Stimulated activated naive CD8-positive, alpha-beta T cell treated with anti-CD3 and anti-CD28 coated beads, Interleukin-15, Interleukin-2, amounts not matched to agents 100 U/mL and 50 U/mL, for 24 hours (primary cell): ENCODE data around the gene MUSTN1.

Experiments
- ATAC-seq: fragments of 150-1000 bp; cut with Tn5 transposase; one replicate; pipeline ENCODE4 v1.10.0; 2021
- DNase-seq: peaks from one replicate; pipeline ENCODE4 v3.0.0; 2021

The MUSTN1 gene

DNA sequence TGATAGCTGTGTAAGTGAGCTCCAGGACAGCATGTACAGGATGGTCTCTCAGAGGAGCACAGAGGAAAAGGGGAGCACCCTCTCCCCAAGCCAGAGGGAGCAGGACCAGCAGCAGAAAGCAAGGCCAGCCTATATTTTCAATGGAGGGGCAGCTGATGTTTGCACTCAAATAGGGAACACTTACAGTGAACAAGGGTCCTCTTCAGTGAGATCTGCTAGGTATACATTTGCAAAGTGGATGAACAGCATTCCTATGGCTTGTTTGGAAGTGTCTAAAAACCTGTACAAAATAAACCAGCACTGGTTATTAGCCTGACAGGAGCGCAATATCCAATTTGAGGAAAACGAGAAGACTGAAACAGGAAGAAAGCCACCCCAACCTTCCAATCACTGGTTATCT lies 17.6 kb upstream of the MUSTN1 start:
- ATAC-seq (no peak), DNase-seq (no peak)

DNA sequence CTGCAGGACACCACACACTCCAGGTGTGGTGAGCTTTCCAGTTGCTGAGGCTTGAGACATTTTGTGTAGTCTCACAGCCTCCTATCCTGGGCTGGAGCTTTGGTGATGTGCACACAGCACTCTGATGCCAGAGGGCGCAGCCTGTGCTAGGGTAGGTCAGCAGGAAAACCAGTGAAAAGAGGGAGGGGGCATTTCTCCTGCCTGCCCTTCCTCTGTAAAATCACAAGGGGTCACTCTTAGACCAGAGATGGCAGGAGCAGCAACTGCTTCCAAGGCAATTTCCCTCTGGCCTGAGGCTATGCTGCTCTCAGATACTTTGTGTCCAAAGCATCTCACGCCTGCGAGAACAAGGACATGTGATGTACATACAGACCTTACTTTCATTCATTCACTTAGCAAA lies 16.5 kb upstream of the MUSTN1 start:
- peak; percentile 67 for ATAC-seq

DNA sequence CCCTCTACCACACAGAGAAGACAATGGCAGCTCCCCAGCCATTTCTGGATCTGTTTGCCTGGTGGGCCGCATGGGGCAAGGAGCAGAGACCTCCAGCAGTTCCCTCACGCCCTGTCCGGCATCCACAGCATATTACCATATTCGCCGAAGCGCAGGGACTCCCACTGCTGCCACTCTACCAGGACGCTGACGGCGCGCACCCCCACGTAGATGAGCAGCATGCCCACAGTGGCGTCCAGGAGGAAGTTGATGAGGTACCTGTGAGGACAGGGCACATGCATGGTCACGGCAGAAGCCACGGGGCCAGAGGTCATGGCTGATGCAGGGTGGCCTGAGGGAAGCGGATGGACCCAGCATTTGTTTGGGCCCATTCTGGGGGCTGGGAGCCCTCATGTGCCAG lies 14.8 kb upstream of the MUSTN1 start:
- DNase-seq (no peak), ATAC-seq (no peak)

More for the DNA sequence above, 16.5 kb upstream of the MUSTN1 start:
- DNase-seq: peak; percentile 7

DNA sequence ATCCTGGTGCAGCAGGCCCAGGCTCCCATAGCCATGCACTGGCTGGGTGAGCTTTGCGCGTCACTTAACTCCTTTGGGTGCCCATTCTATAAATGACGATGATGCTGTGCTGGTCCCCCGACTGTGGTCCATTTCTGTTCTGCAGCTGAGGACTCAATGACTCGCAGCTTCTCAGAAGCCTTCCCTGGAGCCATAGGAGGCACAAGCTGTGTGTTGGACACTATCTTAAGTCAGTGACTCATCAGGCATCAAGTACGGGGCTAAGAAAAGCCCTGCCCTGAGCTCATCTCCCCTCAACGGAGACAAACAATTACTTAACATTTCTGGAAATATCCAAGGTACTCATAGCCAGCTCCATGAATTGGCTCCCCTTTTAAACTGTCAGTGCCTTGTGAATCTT lies 13.8 kb upstream of the MUSTN1 start:
- no peak for DNase-seq
- ATAC-seq: no peak

DNA sequence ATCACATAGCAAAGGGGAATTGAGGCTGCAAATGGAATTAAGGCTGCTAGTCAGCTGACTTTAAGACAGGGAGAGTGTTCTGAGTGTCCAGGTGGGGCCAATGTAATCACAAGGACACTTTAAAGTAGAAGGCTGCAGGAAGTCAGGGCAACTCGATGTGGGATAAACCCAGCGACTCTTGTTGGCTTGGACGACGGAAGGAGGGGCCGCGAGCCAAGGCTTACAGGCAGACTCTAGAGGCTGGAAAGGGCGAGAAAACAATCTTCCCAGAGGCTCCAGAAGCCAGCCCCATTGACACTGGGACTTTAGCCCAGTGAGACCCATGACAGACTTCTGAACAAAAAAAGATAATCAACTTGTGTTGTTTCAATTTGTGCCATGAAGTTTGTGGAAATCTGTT lies 12.9 kb upstream of the MUSTN1 start:
- ATAC-seq: no peak
- no peak for DNase-seq

DNA sequence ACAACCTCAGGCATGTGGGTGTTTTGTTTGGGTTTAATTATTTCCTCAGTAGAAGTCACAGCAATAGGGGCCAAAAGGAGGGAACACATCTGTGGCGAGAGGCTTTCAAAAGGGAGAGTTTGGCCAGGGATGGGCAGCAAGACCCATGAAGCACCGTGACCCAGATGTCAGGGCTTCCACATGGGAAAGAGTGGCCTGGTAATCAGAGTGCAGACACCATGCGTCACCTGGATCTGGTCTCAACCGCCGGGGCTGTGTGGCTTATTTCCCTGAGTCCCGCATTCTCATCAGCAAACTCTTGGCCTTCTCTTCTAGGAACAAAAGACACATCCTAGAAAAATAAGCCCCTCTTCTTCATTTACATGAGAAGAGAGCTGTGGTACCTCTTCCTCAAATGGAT lies 12.4 kb upstream of the MUSTN1 start:
- no peak for ATAC-seq
- DNase-seq: no peak

DNA sequence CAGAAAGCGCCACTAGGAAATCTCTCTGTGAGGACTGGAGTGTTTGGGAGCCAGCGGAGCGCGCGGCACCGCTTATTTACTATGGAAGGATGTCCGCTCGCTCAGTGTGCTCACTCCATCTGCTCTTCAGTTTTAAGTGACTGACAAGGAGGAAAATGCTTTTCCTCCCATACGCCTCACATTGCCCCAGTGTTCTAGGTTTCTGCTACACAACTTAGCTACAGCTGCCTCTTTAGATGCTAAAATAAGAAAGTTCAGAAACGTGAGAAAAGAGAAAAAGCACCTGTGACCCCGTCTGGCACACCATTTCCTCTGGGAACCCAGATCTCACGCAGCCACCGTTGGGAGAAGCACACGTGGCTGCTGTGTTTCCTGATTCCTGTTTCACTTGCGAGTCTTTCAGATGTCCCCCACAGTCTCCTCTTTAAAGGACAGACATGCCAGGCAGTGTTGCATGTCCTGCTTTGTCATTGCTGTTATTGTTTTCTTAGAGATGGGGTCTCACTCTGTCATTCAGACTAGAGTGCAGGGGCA lies 11.7 kb upstream of the MUSTN1 start:
- DNase-seq: no peak

DNA sequence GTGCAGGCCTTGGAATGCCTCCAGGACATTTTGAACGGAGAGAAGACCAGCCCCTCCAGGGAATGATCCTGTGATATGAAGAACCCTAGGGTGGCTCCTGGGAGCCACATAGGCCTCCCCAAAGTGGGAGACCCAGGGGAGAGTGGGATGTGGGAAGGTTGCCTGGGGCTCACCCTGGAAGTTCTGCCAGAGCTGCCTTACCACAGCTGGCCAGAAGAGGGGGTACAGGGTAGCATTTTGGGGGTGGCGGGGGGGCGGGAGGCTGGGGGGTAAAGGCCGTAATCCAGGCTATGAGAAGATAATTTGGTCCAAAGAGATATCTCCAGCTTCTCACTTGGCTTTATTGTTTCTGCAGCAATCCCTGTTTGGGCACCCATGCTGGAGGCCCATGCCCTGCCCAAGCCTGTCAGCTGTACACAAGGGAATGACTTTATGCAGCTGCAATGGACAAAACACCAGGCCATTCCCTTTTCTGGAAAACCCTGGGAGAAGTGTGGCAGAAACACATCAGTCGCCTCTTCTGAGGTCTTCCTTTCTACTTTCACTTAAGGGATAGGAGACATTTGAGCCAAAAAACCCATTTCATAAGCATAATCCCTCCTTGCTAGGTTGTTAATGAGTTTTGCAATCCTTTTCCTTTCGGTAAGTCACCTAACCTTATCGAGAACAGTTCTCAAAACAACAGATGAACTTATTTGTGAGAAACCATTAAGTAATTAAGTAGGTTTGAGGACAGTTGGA lies 11.0 kb upstream of the MUSTN1 start:
- no peak for ATAC-seq
- peak; percentile 49 for DNase-seq

More for the DNA sequence above, 11.7 kb upstream of the MUSTN1 start:
- no peak for ATAC-seq

DNA sequence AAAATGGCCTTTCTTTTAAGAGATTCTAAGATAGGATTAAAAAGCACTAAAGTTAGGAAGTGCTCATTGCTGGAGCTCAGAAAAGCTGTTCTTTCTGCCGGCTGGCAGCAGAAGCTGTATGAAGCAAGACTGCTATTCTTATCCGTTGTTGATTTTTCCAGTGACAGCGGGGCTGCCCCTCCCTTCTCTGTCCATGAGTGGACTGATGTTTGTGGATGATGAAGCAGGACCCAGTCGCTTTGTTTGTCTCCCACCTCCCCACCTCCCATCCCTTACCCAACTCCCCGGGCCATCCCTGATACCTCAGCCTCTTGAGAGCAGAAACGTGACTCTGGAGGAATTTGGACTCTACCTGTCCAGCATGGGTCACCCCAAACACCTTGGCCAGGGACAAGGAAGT lies 10.3 kb upstream of the MUSTN1 start:
- DNase-seq: no peak

DNA sequence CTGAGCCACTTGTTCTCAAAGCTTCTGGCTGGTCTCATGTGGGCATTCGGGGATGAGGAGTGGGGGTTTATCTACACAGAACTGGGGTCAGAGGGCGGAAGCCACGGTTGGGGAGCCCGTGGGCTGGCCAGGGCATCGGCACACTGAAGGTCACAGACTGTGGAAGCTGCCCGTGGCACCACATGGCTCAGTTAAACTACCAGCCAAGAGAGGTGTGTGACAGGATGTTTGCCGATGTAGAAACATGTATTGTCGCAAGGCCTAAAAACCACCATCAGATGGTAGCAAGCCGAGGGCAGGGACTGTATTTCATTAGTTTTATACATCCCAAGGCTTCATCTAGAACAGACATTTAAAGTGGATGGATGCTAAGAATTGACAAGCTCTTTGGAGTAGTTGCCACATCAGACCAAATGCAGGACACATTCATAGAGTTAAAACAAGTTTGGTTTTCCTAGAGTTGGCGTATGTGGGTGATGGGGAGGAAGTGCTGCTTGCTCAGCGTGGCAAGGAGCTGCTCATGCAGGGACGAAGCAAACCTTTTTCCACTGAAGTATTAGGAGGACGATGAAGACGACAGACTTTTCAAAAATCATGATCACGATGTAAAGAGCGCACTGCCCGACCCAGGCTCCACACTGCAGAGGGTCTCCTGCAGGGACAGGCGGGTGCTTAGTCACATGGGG lies 9.6 kb upstream of the MUSTN1 start:
- no peak for DNase-seq
- ATAC-seq: no peak

More for the DNA sequence above, 10.3 kb upstream of the MUSTN1 start:
- ATAC-seq: no peak

DNA sequence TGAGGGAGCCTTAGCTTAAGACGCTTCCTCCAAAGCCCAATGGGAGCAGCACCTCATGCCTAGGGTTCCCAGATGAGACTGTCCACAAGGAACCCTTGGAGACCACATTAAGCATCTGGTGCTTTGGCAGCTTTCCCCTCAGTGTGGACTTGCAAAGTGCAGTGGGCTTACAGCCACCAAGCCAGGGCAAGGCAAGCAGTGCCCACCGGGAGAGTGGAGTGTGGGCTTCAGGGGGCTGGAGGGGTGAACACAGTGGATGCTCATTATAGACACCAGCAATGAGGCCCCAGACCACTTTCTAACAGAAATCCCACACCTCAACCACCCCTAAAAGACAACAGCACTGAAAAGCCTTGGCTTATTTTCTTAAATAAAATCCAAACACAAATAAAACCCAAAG lies 9.1 kb upstream of the MUSTN1 start:
- no peak for DNase-seq
- ATAC-seq: no peak

DNA sequence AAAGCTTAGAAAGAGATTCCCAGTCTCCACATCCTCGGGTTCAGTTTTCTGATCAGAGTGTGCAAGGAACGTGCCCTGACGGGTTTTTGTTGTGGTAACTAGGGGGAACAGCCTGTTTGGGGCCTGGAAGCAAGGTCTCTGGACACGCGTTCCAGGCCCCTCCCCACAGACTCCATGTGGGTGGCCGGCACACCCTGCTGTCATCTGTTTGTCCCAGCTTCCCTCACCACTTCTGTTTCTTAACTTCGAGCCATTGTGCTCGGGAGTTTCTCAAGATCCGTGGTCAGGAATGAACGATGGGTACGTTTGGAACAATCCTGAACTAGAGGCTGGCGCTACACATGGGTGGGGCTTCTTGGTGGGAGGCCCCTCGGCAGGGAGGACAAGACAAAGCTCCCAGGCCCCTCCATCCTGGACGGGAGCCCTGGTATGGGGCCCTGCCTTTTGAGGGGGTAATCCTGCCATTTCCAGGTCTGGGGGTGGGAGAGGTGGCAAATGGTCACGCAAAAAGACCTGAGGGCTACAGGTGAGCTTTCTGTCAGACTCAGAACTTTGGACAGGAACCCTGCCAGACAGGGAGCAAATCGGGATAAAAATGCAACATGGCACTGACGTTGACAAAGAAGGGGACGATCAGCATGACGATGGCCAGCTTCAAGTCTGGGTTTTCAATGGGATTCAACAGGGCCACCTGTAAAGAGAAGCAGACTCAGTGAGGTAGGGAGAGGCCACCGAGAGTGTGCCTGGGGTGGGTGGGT lies 8.5 kb upstream of the MUSTN1 start:
- ATAC-seq: no peak
- no peak for DNase-seq

DNA sequence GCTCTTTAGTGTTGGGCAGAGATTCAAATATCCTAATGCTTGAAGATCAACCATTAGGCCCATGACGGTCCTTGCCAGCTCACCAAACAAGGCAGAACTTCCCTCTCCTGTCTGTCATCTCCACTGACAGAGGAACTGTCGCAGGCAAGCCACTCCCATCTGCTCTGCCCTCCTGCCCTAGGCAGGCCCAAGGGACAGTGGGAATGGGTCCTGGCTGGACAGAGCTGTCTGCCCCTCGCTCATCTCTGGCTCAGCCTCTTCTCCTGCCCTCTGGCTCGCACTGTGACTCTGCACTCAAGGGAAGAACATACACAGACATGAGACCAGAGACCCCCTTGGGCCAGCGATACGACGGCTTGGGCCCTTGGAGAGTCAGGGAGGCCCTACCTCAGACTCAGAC lies 7.6 kb upstream of the MUSTN1 start:
- ATAC-seq: no peak
- no peak for DNase-seq

DNA sequence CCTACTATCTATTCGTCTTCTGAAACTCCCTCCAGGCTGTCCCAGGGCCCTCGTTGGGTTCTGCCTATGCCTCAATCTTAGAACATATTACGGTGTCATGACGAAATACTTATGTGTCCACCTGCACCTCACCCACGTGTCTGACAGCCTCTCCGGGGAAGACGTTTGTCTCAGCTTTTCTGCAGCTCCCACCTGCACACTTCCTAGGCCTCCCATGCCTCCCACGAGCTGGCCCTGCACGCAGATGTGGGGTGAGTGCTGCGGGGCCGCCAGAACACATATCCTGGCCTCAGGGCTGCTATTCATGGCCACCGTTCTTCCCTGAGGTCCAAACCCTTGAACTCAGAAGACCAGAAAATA lies 7.1 kb upstream of the MUSTN1 start:
- ATAC-seq: no peak

DNA sequence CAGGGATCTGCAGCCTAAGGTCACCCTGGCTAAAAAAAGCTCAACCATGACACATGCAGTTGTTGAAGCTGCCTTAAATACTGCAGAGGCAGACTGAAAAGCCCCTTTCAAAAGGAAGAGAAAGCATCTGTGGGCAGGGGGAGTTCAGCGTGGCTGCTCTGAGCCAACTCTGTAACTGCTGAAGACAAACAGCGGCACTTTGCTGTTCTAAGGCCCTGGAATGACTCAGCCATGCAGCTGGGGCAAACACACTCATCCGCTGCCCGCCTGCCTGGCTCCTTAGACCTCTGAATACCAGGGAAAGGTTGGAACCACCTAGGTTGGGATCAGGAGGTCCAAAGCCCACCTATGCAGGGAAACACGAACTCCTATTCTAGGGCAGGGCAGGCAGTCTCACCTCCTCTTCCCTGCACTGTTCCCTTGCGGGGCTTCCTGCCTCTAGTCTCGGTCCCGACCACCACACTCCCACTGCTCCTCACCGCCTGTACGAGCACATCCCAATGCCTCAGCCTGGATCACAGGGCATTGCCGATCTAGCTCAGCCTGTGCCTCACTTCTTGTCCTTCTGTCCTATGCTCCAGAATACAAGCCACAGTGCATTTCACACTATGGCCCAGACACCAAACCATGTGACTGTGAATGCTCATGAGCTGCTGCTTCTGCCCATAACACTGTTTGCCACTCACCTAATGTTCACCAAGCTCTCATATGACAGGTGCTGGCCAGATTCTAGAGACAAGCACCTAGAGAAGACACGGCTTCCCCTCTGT lies 6.6 kb upstream of the MUSTN1 start:
- ATAC-seq (no peak), DNase-seq (no peak)

More for the DNA sequence above, 7.1 kb upstream of the MUSTN1 start:
- DNase-seq: no peak

DNA sequence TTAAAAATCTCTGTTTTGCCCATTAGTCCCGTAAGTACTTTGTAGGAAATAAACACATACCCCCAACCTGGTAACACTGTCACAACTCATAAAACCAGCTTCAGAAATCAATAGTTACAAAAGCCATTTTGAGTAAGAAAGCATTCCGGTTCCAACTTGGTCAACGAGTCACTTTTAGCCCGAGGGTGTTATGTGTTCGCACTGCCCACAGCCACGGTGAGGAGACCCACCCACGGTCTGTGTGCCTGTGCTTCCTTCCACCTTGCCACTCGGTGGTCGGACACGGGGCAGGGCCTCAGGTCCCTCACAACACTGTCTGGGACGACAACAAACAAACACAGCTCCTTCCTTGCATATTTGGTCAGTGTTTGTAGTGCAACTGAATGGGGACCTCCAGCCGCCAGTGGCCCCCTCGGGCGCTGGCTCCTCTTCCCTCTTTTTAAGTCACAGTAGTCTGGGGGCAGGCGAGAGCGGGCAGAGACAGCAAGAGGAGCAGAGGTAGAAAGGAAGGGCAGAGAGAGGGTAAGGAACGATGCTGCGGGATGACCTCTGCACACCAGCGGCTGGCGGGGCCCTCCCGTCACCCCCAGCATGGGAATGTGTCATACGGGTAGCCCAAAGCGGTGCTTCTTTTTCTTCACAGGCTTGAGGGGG lies 5.2 kb upstream of the MUSTN1 start:
- no peak for DNase-seq
- no peak for ATAC-seq

DNA sequence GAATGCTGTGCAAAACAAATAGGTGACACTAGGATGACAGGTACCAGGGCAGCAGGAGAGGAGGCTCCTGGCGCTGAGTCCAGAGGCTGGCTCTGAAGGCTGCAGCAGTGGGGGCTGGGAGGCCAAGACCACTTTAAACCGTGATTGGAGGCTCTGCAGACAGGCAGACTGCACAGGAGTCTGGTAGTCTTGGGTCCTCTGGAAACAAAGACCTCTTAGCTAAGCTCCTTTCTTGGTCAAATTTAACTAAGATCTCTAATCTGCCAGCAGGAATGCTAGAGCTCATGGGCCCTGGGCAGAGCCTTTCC lies 4.4 kb upstream of the MUSTN1 start:
- ATAC-seq (no peak), DNase-seq (no peak)

DNA sequence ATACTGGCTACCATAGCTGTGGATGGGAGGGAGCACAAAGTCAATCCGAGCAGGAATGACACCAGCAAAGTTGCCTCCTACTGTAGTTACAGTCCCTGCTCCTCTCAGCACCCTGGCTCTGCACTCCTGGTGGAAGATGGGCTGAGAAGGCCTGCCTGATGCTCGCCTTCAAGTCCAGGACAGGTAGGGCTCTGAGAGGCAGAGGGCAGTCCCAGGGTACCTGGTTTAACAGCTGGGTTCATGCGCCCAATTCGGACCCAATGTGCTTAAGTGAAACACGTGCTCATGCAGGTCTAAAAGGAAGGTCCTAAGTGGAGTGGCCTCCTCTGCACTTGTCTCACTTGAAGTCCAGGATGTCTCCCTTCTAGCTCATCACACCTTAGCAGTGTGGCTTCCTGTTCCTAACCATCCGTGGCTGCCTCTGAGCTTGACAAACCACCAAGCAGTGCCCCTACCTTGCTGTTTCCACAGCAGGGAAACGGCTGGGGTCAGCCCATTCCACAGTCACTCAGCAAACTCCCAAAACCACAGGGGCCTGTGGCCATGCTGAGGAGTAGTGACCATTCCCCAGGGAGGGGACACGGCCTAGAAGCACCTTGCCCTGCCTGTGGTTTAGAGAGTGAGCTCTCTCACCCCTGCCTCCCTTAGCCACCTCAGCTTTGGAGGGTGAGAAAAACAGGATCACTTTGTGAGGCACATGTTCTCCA lies 3.9 kb upstream of the MUSTN1 start:
- peak; percentile 9 for ATAC-seq

DNA sequence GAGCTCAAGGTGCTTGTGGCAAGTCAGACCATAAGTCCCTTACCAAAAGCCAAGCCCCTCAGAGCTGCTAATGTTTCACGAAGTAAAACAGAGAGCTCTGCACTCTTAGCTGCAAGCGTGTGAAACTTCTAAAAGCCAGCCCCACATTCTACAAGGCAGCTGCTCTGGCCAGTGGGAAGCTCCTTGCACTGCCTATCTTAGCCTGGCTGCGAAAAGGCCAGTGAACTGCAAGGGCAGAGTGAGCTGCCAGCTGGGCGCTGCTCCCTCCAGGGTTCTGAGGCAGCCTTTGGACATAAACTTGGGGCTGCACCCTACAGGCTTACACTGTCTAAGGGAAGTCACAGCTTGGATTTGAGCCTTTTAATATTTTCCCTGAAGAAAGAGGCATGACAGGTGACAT lies 2.2 kb upstream of the MUSTN1 start:
- ATAC-seq: no peak
- no peak for DNase-seq

More for the DNA sequence above, 3.9 kb upstream of the MUSTN1 start:
- DNase-seq: no peak

DNA sequence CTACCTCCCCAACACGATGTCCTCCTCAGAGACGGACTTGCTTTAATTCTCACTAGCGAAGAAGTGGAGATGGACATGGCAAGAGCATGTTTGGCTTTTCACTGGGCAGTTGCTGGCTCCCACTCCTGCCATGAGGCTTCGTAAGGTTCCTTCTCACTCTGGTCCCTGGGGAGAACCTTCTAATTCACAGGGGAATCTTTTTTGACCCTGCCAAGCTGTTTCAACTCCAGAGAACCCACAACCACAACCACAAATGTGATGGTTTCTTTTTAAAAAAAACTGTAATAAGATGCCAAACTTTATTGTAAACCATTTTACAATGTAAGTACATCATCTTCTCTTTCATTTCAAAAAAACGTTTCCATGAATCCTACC lies 1.6 kb upstream of the MUSTN1 start:
- no peak for ATAC-seq
- DNase-seq: no peak

DNA sequence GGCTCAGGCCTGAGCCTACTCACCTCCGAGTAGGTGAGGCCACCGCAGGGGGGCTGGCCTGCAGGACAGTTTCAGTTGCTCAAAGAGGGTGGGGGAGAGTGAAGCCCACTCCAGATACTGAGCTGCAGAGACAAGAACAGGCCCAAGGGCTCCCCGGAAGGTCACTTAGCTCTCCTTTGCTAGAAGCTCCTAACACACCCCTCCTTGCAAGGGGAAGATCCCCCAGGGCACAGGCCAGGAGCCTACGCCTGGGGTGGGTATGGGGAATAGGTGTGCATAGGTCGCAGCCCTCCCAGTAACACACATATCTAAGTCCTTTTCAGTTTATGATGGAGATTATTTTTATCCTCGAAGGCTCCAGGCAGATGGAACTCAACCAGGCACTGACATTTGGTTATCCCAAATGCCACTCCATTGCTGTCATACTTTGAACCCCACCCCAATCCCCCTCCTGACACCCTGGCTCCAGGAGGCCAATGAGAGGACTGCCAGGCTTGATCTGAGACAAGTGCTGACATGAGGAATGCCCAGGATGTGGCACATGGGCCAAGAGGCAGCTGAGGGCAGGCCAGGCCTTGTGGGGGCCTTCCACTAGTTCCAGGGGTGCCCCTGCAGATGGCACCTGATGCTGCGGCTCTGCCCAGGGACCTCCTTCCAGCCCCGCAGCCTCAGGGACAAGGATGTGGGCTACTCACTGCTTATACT lies 1.1 kb upstream of the MUSTN1 start:
- ATAC-seq: no peak
- no peak for DNase-seq
